Upper lobe of left lung (tissue), 6 donors: ENCODE data around the gene PTPRK. TPM values are rescaled to one million over a fixed set of nuclear protein-coding genes. Genes with fewer than 3 reads are reported as not detected.

Experiments
- ATAC-seq, 2 donors: fragments of 200-7000 bp; cut with Tn5 transposase; one replicate each; pipeline ENCODE4 v1.9.1; 2022; ENCODE audit warnings: mild to moderate bottlenecking in 2 of 2, moderate library complexity in 2 of 2; ENCODE audit not compliant: low FRiP score in 2 of 2
- DNase-seq, 2 donors: peaks; one replicate each; pipeline ENCODE4 v3.0.0-alpha.2; 2019 to 2020
- H3K27ac ChIP-seq, 4 donors: fragments of 200-600 bp; sonication (generic); one replicate each; pipeline ENCODE4 v1.5.1; 2016 to 2019
- H3K27me3 ChIP-seq, 4 donors: fragments of 200-600 bp; sonication (generic); one replicate each; pipeline ENCODE4 v1.5.1; 2017 to 2019
- H3K36me3 ChIP-seq, 4 donors: fragments of 200-600 bp; sonication (generic); one replicate each; pipeline ENCODE4 v1.5.1; 2016 to 2019
- H3K4me1 ChIP-seq, 4 donors: fragments of 200-600 bp; sonication (generic); one replicate each; pipeline ENCODE4 v1.5.1; 2018 to 2019
- H3K4me3 ChIP-seq, 4 donors: fragments of 200-600 bp; sonication (generic); one replicate each; pipeline ENCODE4 v1.5.1; 2017 to 2019; ENCODE audit warnings: mild to moderate bottlenecking in 2 of 4, moderate library complexity in 1 of 4
- H3K9me3 ChIP-seq, 4 donors: fragments of 200-600 bp; sonication (generic); one replicate each; pipeline ENCODE4 v1.5.1; 2018 to 2019
- EP300 ChIP-seq, 4 donors: sonication (generic); formaldehyde crosslinking; IDR thresholded peaks; one replicate each; pipeline ENCODE4 v1.5.1; 2017; ENCODE audit warnings: antibody characterized with exemption in 4 of 4, control low read depth in 2 of 4
- POLR2A ChIP-seq, 4 donors: fragments of 450-650 bp; IDR thresholded peaks; one replicate each; pipeline ENCODE4 v1.5.1; 2016 to 2017; ENCODE audit warnings: antibody characterized with exemption in 4 of 4, mild to moderate bottlenecking in 2 of 4
- POLR2AphosphoS5 ChIP-seq, 2 donors: sonication (generic); formaldehyde crosslinking; IDR thresholded peaks; one replicate each; pipeline ENCODE4 v1.5.1; 2017; ENCODE audit warnings: antibody characterized with exemption in 2 of 2
- WGBS, 2 donors: methylation state at CpG; one replicate each; pipeline ENCODE4 v1.1.5; 2017 to 2018; 5-methylcytosine and 5-hydroxymethylcytosine counted together
- total RNA-seq, 6 donors: library from RNA; depleted of rRNA in 4 of 6; stranded (reverse); fragments of >200 nt in 4 of 6; gene quantifications; one replicate each; pipeline versions ENCODE4 v1.1.0 to v1.2.1, GENCODE V29; 2016 to 2021
- TF ChIP-seq, protein P1 (sequence below), 6 experiments: fragments of 450-650 bp in 4 of 6; fragments of 200-600 bp in 2 of 6; sonication (generic) in 2 of 6; IDR thresholded peaks; one replicate each; pipeline ENCODE4 v1.5.1; 2016 to 2019; ENCODE audit warnings: antibody characterized with exemption in 6 of 6
- donor health status: DM: no; HTN: no; CAD: no; lungs with moderate emphysema.
- donor health status: DM: no; HTN: yes; CAD: no; lungs with severe emphysema.

The PTPRK gene
- total RNA-seq, 6 donors from 2014 or later, result 42.7 to 97.4 (median 65.2) TPM

DNA sequence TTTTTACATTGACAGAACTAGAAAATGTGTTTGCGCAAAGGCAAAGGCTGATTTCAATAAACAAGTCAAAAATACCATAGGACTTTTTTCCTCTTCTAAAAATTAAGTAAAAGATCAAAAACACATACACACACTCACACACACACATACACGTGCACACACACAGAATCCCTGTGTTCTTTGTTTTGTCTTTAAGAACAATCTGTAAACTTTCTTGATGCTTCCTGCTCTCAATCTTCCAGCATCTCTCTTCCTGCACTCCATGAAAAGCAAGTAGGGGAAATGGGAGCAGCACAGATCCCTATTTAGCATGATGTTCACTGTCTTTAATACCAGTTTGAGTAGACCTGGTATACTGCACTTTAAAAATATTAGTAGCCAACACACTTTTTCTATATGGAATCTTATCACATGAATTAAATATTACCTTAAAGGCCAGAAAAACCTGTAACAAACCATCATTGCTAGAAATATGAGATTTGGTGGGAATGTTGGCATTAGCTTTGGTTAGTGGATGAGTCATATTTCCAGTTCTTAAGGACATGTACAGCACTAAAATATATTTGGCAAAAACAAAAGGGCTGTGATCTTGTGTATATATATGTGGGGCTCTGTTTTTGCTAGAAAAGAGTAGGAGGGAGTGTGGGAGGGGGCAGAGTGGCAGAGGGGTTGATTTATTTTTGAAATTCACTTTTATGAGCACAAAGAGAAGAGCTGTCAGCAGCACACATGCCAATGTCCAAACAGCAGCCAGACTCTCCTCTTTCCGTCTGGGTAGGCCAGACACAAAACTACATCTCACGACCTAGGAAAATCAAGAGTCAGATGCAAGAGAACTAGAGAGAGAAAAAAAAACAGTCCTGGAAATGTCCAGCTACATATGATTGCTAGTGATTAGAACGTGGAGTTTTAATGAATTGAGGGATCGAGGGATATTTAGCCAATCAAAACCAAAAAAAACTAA, 4.6 kb downstream of the PTPRK start:
- Histone ChIP-seq H3K4me3 (no peak overlapping the region), H3K4me1 (peaks cover 32 to 52% (median 40%) of the 10 kb centered on the region in 4 donors), H3K27me3 (peaks cover 0 to 3% (median 0%) of the 10 kb centered on the region in 4 donors), H3K36me3 (no peaks in the 10 kb centered on the region), H3K27ac (peak overlapping the region in 2 of 4 donors; percentile 61 to 64), H3K9me3 (no peaks in the 10 kb centered on the region)
- 55 to 60% methylated on average over 6 of the region's 6 CpGs for WGBS, 2 donors
- ATAC-seq, result no peak
- DNase-seq, result no peak
- TF ChIP-seq, protein P1, sequence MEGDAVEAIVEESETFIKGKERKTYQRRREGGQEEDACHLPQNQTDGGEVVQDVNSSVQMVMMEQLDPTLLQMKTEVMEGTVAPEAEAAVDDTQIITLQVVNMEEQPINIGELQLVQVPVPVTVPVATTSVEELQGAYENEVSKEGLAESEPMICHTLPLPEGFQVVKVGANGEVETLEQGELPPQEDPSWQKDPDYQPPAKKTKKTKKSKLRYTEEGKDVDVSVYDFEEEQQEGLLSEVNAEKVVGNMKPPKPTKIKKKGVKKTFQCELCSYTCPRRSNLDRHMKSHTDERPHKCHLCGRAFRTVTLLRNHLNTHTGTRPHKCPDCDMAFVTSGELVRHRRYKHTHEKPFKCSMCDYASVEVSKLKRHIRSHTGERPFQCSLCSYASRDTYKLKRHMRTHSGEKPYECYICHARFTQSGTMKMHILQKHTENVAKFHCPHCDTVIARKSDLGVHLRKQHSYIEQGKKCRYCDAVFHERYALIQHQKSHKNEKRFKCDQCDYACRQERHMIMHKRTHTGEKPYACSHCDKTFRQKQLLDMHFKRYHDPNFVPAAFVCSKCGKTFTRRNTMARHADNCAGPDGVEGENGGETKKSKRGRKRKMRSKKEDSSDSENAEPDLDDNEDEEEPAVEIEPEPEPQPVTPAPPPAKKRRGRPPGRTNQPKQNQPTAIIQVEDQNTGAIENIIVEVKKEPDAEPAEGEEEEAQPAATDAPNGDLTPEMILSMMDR (IDR thresholded peaks at IDR 0.05), result no peak
- TF ChIP-seq POLR2AphosphoS5 (IDR thresholded peaks at IDR 0.05) (no peak), EP300 (IDR thresholded peaks at IDR 0.05) (no peak), POLR2A (IDR thresholded peaks at IDR 0.05) (no peak)

DNA sequence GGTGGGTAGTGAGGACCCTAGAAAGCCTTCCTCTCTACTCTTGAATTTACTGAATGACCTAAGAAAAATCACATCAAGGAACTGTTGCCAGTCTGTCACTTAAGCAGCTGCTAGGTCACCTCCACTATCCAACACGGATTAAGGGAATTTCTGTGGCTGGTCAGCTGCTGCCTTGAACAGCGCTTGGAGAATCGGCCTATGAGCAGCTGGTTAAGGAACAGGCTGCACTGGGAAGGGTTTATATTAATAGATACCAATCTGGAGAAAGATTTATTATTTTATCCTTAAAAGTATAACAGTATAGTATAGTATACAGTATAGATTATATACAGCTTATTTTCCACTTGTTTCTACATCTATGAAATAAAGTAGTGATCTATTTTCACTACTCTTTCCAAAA, 6.5 kb downstream of the PTPRK start:
- peaks cover 28 to 47% (median 42%) of the 10 kb centered on the region in 4 donors for H3K4me1 ChIP-seq
- H3K27ac ChIP-seq, result no peak overlapping the region
- H3K9me3 ChIP-seq, result no peaks in the 10 kb centered on the region
- WGBS, 2 donors, result 82 to 85% methylated on average over 3 of the region's 3 CpGs
- H3K27me3 ChIP-seq, result peaks cover 0 to 3% (median 0%) of the 10 kb centered on the region in 4 donors
- no peak for DNase-seq
- ATAC-seq, result no peak
- H3K4me3 ChIP-seq, result no peak overlapping the region
- no peaks in the 10 kb centered on the region for H3K36me3 ChIP-seq
- TF ChIP-seq POLR2A (IDR thresholded peaks at IDR 0.05) (no peak), POLR2AphosphoS5 (IDR thresholded peaks at IDR 0.05) (no peak), EP300 (IDR thresholded peaks at IDR 0.05) (no peak)
- TF ChIP-seq, protein P1 (IDR thresholded peaks at IDR 0.05), result no peak

DNA sequence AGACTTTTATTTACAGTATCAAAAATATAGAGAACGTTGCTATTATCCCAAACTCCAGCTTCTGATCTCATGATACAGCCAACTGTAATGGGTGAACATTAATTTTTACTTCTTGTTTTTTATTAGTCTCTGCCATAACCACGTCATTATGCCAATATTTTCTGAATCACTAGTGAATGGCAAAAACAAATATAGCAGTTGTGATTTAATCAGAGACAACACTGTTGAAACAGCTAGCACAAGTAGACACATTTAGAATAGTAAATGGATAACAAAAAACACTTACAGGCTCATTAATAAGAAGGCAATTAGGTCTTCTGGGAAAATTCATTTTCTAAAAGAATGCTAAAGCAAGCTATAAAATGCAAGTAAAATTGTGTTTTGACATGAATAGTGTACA, 8.1 kb downstream of the PTPRK start:
- Histone ChIP-seq H3K9me3 (no peaks in the 10 kb centered on the region), H3K27ac (no peak overlapping the region), H3K4me1 (peaks cover 16 to 45% (median 38%) of the 10 kb centered on the region in 4 donors), H3K36me3 (no peaks in the 10 kb centered on the region), H3K27me3 (no peaks in the 10 kb centered on the region), H3K4me3 (no peak overlapping the region)
- 63 to 64% methylated on average over 2 of the region's 2 CpGs for WGBS, 2 donors
- no peak for DNase-seq
- no peak for ATAC-seq
- TF ChIP-seq POLR2A (IDR thresholded peaks at IDR 0.05) (no peak), POLR2AphosphoS5 (IDR thresholded peaks at IDR 0.05) (no peak), EP300 (IDR thresholded peaks at IDR 0.05) (no peak)
- TF ChIP-seq, protein P1 (IDR thresholded peaks at IDR 0.05), result no peak

DNA sequence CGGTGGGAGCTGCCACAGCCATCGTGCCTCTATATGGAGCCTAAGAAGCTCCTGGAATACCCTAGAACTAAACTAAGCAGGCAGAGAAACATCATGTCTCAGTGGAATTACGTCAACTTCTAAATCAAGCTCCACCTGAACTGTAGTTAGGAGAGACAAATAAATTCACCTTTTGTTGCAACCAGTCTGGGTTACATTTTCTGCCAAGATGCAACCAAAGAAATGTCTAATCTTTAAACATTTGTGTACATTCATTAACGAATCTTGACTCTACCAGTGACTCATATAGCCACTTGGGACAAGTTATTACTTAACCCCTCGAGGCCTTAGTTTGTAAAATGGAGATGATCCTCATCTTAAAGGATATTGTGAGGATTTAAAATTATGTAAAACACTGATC, 8.9 kb downstream of the PTPRK start:
- 51 to 68% methylated on average over 5 of the region's 5 CpGs for WGBS, 2 donors

DNA sequence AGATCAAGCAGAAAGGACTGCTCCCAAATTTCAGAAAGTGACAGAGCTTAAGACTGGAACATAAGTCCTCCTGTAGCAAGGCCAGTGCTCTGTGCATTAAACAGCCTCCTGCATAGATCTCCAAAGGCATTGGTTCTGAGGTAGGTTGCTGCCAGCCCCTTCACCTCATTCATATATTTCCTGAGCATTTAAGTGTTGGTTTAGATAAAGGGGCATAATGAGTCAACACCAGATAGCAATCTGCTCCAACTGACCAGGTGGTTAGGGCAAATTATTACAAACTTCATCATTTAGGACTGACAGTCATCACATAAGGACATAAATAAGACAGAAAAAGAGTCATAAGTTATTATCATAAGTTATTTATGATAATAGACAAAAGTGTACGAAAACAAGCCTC, 10.7 kb downstream of the PTPRK start:
- Histone ChIP-seq H3K4me3 (no peak overlapping the region), H3K4me1 (peaks cover 0 to 26% (median 22%) of the 10 kb centered on the region in 4 donors), H3K27me3 (no peaks in the 10 kb centered on the region), H3K9me3 (no peaks in the 10 kb centered on the region), H3K36me3 (no peaks in the 10 kb centered on the region), H3K27ac (no peak overlapping the region)
- WGBS, 2 donors, result 28 to 91% methylated on average over 1 of the region's 1 CpG
- ATAC-seq, result no peak
- TF ChIP-seq POLR2A (IDR thresholded peaks at IDR 0.05) (no peak), EP300 (IDR thresholded peaks at IDR 0.05) (no peak), POLR2AphosphoS5 (IDR thresholded peaks at IDR 0.05) (no peak)
- TF ChIP-seq, protein P1 (IDR thresholded peaks at IDR 0.05), result no peak
- DNase-seq, result no peak

More for the DNA sequence above, 8.9 kb downstream of the PTPRK start:
- Histone ChIP-seq H3K27ac (peak overlapping the region in 1 of 4 donors; percentile 26), H3K27me3 (no peaks in the 10 kb centered on the region), H3K9me3 (no peaks in the 10 kb centered on the region), H3K4me3 (no peak overlapping the region), H3K36me3 (no peaks in the 10 kb centered on the region), H3K4me1 (peaks cover 9 to 38% (median 31%) of the 10 kb centered on the region in 4 donors)
- no peak for DNase-seq
- no peak for TF ChIP-seq EP300 (IDR thresholded peaks at IDR 0.05)
- no peak for TF ChIP-seq POLR2A (IDR thresholded peaks at IDR 0.05)
- ATAC-seq, result no peak
